Body of pancreas (tissue), 4 donors: Measurements from ENCODE around the gene CETP.

Source experiments
- POLR2A ChIP-seq, 3 donors: fragments of 450-650 bp; IDR thresholded peaks; one replicate each; pipeline ENCODE4 v1.6.1; 2016; ENCODE audit warnings: antibody characterized with exemption in 3 of 3, mild to moderate bottlenecking in 2 of 3
- TF ChIP-seq, protein P1 (sequence below), 7 experiments: fragments of 450-650 bp in 4 of 7; fragments of 200-600 bp in 3 of 7; sonication (generic) in 3 of 7; IDR thresholded peaks; one replicate each; pipeline ENCODE4 v1.5.1; 2016 to 2019; ENCODE audit warnings: antibody characterized with exemption in 7 of 7

DNA sequence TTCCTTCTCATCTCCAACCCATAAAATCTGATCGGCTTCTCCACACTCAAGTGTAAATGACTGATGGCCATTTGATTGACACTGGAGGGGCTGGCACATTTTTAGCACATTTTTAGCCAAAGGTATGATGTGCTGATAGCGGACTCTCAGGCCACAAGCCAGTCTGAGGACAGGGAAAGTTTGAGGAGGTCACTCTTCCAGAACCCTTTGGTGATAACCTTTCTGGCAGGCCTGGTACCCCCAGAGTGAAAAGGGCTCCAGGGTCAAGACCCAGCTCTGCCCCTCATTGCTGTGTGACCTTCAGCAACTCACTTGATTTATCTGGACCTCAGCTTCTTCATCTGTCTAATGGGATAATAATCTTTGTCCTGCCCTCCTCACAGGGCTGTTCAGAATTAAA lies 25.9 kb downstream of the CETP start:
- TF ChIP-seq, protein P1, sequence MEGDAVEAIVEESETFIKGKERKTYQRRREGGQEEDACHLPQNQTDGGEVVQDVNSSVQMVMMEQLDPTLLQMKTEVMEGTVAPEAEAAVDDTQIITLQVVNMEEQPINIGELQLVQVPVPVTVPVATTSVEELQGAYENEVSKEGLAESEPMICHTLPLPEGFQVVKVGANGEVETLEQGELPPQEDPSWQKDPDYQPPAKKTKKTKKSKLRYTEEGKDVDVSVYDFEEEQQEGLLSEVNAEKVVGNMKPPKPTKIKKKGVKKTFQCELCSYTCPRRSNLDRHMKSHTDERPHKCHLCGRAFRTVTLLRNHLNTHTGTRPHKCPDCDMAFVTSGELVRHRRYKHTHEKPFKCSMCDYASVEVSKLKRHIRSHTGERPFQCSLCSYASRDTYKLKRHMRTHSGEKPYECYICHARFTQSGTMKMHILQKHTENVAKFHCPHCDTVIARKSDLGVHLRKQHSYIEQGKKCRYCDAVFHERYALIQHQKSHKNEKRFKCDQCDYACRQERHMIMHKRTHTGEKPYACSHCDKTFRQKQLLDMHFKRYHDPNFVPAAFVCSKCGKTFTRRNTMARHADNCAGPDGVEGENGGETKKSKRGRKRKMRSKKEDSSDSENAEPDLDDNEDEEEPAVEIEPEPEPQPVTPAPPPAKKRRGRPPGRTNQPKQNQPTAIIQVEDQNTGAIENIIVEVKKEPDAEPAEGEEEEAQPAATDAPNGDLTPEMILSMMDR (IDR thresholded peaks at IDR 0.05) = no peak
- TF ChIP-seq POLR2A (IDR thresholded peaks at IDR 0.05) = no peak
